OCI-M2 (cell line): ENCODE measurements around the gene BBS9.

Source experiments
- DNase-seq: peaks from one replicate; lab custom pipeline; 2025; ENCODE audit not compliant: unreplicated experiment; lab: John Stamatoyannopoulos, UW

The BBS9 gene

DNA sequence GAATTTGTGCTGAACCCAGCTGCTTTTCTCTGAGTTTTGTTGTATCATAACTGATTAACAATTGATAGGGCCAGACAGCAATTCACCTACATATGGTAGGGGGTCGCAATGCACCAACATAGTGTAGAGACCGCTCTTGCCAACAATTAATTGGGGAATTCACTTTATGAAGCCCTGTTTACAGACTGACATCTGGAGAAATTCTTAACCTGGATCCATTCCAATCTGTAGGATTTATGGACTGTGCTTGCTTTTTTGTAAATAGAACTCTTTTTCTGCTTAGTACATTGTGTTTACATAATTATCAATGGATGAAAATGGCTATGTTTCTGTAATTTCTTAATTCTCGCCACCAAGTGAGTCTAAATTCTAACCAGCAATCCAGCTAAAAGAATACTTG lies 464.2 kb downstream of the BBS9 start:
- DNase-seq: no peak

DNA sequence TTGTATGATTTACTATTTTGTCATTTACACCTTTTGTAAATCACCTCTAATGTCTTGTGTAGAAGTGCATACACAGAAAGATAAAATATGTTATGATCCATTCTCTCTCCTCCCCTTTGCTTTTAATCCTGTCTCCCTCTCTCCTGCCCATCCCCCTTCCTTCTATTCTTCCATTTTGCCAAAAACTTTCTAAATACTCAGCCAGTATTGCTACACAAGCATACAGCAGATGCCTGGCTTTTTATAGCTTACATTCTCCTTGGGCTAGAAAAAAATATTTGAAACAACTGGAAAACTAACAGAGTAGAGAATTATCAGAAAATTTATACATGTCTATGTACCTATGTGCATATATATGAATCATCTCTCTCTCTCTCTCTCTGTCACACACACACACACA lies 467.3 kb downstream of the BBS9 start:
- DNase-seq: no peak

DNA sequence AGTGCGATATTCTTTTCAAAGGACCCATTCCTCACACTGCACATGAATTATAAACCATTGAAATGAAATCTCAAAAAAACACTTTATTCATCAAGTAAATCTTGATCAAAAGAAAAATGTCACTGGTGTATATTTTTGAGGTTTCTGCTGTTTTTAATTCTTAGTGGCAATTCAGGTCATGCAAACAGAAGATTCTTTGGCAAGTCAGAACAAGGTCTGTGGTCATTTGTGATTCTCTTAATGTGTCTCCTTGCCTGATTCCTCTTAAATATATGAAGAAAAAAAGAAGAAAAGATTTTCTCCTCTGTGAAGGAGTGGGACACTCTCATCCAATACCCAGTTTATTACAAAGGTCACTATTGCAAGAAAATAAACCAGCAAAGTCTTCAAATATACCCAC lies 467.8 kb downstream of the BBS9 start:
- no peak for DNase-seq

DNA sequence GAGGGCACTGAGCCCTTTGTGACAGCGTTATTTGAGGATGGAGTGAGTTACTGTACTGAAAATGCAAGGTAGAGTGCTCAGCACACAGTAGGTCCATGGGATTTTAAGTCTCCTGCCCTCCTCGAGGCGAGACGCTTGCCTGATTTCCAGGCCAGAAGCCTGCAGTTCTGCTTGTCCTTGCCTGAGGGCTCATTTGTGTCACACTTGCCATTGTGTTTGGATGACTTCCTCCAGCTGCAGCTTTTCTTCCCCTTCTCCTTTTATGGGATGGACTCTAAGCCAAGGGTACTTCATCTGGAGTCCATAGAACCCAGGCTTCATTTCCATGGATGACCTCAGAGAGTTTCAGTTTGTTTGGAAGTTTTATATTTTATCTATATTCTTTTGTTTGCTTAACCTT lies 471.7 kb downstream of the BBS9 start:
- DNase-seq: no peak

DNA sequence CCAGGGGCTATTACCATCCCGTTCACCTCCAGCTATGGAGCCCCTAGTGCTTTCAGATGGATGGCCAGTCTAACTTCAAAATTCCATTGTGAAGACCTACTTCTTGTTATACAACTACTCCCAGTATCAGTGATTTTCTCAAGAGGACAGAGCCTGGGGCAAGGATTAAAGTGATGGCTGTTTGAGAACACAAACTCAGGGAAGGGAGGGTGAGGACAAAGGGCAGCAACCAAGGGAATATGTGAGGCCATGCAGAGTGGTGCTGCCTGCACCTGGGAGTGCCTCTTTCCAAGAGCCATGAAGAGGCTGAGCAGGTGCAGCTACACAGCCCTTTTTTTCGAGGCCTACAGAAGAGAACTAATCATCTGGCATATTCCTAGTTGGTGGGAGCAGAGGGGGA lies 472.5 kb downstream of the BBS9 start:
- no peak for DNase-seq

DNA sequence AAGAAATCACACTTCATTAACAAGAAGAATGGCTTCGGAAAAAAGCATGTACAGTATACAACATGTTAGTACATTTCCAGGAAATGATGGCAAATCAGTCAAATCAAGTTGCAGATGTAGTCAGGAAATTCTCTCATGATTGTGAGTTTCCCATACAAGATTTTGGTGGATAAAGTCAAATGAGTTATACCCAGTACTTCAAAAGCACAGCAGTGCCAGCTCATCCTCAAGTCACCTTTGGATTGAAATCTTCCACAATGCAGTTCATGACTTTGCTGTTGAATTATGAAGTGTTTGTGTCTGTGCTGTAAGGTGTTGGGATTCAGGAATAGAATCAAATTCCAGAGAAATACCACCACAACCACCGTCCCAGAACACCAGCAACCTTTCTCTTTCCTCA lies 474.7 kb downstream of the BBS9 start:
- DNase-seq: no peak

DNA sequence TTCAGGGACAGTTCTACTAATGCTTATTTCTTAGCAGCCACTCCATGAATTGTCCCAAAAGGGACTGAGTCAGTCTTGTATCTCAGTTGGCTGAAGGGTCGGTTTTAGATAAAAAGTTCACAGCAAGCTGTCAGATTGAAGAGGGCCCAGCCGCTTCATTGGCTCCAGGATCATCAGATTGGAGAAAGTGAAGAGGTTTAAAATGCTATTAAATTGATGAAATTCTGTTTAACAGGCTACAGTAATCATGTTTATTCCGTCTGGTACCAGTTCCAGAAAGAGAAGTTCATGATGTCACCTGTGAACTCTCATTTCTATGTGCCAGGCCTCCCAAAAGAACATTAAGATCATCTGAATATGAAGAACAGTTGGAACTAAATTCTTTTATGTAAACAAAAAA lies 481.6 kb downstream of the BBS9 start:
- no peak for DNase-seq

DNA sequence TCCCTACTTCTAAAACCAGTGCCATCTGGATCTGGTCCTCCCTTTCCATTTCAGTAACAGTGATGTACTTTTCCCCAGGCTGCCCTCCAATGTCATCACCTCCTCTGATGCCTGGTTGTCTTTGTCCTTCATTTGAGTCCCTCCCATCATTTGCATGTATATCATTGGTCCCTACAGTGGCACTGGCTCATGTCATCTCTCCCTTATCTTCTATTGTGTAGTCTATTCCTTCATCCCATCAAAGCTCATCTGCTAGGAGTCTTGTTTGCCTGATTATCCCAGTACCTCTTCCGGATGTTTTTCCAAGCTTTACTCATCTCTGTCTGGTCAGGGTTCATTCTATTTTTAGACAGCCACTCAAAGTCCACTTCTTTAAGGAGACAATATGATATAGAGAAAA lies 483.1 kb downstream of the BBS9 start:
- no peak for DNase-seq

DNA sequence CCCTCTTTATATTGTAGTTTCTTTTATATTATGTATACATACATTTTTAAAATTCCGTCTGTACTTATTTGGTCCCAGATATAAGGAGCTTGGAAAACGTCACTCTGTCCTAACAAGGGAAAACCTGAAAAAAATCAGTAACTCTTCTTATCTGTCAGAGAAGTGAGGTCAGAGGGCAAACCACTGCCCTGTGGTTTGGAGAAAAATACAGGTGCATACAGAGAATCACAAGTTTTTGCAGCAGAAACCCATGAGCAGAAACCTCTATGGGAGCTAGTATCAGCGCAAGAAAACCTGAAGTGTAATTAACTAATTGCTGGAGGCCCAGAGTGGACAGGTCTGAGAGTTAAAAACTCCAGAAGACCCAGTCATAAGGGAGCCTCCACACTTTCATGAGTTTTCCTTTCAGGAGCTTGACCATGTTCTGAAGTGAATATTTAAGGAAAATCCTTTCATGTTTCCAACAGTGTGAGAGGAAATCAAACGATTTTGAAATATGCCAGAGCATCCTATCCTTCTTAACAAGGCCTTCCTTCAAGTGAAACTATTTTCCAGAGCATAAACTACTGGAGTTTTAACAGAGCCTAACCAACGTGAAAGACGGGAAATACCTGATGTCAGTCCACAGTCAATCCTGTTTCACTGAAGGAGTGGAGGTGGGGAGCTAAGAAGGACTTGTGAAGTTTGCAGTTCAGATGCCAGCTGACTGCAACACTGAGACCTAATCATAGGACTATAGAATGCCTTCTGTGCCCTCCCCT lies 485.2 kb downstream of the BBS9 start:
- DNase-seq: no peak

DNA sequence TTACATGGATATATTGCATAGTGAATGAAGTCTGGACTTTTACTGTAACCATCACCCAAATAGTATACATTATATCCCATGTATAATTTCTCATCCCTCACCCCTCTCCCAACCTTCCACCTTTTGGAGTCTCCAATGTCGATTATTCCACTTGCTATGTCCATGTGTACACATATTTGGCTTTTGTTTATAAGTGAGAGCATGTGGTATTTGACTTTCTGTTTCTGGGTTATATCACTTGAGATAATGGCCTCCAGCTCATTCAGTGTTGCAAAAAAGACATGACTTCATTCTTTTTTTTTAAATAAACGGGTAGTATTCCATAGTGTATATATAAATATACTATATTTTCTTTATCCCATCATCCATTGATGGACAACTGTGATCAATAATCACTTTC lies 487.4 kb downstream of the BBS9 start:
- no peak for DNase-seq

DNA sequence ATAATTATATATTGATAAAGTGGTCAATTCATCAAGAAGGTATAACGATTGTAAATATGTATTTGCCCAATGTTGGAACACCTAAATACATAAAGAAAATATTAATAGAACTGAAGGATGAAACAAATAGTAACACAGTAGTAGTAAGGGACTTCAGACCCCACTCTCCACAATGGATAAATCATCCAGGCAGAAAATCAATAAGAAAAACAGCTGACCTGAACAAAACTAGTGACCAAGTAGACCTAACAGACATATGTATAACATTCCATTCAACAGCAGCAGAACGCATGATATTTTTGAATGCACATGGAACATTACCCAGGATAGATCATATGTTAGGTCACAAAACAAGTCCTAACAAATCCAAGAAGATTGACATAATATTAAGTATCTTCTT lies 489.9 kb downstream of the BBS9 start:
- DNase-seq: no peak

DNA sequence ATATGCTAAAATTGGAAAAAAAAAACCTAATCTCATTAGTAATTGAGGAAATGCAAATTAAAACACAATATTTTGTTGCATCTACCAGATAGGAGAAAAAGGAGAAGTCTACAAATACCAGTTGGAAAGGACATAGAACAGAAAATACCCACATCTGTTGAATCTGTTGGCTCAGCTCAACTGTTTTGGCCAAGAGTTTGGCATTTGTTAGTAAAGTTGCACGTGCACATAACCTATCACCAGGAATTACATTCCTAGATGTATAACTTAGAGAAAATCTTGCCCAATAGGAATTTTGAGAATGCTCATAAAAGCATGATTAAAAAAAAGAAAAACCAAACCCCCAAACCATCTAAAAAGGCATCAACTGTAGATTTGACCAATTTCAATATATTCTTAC lies 493.9 kb downstream of the BBS9 start:
- no peak for DNase-seq

DNA sequence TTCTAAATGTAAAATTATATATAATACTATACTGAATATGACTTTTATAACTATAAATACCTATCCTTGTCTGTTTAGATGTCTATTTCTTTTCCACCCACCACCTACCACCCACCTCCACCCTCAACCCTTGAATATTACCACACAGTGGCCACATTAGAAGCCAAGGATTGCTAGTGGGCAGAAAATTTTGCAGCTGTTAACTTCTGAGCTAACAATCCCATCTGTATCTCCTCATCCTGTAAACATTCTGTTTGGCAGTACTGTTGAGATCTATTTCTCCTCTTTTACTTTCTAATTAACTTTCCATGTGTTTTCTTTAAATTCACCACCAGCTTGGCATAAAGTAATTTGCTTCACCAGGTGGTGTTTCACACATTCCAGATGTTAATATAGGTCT lies 494.9 kb downstream of the BBS9 start:
- no peak for DNase-seq

DNA sequence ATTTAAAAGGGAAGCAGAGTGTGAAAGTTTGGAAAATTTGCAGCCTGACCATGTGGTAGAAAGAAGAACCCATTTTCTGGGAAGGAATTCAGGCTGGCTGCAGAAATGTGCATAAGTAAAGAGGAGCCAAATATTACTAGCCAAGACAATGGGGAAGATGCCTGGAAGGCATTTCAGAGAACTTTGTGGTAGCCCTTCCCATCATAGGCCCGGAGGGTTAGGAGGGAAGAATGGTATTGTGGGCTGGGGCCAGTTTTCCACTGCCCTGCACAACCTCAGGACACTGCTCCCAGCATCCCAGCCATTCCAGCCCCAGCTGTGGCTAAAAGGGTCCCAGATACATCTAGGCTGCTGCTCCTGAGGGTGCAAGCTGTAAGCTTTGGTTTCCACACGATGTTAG lies 497.5 kb downstream of the BBS9 start:
- no peak for DNase-seq

DNA sequence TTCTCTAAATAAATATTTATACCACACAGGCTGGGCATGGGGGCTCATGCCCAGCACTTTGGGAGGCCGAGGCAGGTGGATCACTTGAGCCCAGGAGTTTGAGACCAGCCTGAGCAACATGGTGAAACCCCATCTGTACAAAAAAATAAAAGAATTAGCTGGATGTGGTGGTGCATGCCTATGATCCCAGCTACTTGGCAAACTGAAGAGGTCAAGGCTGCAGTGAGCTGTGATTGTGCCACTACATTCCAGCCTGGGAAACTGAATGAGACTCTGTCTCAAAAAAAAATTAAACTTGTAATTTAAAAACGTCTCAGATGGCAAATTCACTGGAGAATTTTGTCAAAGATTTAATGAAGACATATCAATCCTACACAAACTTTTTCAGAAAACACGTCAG lies 498.4 kb downstream of the BBS9 start:
- no peak for DNase-seq

DNA sequence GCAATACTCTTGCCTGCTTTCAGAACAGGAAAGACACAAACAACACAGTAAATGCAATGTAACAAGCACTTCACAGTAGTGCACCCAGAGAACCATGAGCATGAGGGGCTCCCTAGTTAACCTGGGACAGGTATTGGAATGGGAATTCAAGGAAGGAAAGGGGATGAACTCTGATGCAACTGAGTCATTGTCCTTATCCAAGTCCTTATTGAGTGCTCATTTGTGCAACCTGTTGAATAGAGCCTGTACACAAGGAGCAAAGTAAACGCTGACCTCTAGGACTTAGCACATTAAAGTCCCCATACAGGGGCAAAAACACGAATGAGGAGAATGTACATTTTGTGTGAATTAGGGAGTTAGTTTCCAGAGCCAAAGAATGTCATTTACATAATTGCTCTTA lies 499.5 kb downstream of the BBS9 start:
- no peak for DNase-seq

DNA sequence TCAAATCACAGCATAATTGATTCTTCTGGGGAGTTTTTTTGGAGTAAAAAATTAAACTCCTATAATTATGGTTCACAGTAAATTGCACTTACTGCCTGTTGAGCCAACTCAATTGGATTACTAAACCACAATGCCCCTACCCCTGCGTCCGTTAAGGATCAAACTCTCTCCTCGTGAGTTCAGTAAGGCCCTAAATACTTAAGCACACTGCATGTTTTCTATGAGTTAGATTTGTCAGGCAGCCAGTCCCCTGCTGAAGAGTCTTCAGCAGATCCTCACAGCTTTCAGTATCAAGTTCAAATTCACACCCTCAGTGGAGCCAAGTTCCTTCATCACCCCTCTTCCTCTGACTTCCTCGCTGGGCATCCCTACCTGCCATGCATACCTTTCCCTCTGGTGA lies 501.0 kb downstream of the BBS9 start:
- no peak for DNase-seq

DNA sequence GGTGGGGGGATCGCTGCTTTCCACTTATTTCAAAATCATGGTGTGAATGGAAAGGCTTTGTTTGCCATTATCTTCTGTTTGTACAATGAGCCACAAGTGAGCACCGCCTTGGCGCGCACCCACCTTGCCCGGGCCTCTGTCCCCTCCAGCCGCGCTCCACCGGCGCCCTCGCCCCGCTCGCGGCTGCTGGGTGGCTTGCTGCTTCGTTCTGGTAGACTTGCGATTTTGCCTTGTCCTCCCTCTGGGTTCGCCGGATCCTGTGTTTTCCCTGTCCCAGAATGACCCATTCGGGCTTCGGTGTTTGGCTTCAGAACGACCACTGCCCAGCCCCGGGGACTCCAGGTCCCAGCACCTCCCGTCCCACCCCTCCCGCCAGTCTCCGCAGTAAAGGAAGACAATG lies 503.0 kb downstream of the BBS9 start:
- DNase-seq: no peak

DNA sequence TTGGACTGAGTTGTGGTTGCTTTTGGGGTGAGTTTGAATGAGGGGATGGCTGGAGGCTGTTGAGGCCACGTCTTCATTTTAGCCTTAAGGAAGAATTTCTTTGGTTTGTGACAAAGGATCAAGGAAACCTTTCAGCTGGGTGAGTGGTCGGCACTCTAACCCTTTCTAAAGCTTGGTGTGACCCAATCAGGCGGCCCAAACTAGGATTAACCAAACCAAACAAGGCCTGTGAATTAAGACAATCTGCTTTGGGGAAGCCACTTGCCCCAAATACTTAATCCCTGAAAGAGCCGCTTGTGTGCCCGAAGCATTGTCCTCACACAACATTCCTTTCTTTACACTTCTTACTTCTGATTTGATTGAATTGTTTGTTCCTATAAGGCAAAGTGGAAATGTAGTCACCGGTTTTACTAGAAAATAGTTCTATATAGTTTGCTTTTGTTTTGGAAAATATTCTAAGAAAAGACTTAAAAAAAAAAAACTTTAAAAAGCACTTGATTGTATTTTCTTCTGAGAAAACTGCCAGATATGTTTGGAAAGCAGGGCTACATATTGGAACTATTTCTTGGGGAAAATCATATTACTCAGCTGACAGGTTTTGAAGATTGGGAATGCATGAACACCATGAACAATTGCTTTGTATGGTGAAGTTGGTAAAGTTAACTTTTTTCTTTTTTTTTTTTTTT lies 503.6 kb downstream of the BBS9 start:
- no peak for DNase-seq

DNA sequence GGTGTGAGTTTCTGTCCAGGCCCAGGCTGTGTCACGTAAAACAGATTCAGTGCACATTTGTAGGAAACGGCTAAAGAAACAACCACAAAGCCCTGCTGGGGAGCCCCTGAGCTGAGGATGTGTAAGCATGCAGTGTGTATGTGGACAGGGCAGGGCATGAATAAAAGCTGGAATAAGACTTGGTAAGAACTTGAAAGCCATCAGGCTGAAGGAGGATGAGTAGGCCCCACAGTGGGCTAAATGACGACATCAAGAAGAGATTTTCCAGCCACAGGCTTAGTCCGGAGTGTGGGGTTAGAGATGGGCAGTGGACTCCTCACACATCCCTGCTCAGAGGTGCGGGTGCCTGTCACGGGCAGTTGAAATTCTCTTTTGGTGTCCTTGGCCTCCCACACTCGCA lies 505.2 kb downstream of the BBS9 start:
- no peak for DNase-seq

DNA sequence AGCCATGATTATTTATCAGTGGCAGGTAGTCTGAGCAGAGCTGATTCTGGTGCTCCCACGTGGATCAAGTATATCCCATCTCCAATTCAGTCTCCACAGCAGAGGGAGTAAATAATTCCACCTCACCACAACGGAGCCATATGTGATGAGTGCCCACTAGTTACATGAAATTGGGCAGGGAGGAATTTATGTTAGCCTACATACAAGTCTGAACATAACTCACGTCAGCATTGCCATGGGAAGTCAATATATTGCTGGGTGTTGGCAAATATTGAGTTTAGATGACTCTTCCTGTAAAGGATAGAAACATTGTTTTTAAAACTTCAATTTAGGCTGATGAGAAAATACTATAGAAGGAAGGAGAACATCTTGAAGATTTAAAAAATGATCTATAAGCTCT lies 507.0 kb downstream of the BBS9 start:
- no peak for DNase-seq

DNA sequence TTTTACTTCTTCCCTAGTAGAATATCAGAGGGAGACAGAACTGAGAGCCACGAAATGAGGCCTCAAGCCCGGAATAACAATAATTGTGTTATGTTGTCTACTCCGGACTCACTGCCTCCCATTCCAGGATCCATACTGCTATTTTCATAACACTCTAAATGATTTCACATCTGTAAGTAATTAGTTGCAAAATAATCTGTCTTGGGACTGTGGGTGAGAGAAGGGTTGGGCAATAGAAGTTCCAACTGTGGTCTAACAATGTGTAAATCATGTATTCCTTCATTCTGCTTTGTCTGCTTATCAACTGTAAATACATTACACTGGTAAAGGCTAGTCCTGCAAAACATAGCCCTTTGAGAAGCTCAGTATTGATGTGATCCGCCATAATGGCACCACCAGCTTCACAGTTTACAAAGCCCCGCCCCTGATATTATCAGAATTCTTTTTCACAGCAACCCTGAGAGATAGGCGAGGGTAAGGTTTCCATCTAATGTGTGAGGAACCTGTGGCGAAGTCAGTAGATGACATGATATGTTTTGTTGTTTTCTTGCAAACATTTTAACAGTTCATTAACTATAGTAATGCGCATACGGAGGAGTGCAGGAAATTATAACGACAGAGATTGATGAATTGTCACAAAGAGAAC lies 510.3 kb downstream of the BBS9 start:
- DNase-seq: no peak

DNA sequence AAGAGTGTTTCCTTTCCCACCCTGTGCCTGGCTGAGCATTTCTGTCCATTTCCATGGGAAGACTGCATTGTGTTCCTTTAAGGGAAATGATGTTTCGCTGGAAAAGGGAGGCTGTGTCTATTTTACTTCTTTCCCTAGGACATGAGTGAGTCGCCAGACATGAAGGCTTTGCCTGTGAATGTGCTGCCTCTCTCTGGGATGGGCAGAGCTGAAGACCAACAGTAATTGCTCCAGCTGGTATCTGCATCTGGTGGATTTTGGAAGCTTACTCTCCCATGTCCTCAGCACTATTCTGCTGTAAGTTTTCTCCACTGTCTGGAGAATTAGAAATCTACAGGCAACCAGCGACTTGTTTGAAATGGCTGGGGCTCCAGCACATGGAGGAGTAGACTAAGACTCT lies 511.4 kb downstream of the BBS9 start:
- no peak for DNase-seq
